ENCODE measurements around the gene SYPL1.

The SYPL1 gene

GRCh38 chr7:106082087-106082854 lies 29.8 kb downstream of the SYPL1 start:
- no peak overlapping the region for H2AFZ ChIP-seq (ENCODE audit: low read depth, low read length)
- no peak for TF ChIP-seq EZH2 (IDR thresholded peaks at IDR 0.05; ENCODE audit: borderline replicate concordance, low read depth, low read length, severe bottlenecking)
- no peak for TF ChIP-seq CTCF (IDR thresholded peaks at IDR 0.05; ENCODE audit: borderline replicate concordance, extremely low read depth, low read length, poor library complexity, severe bottlenecking)
- H3K27me3 ChIP-seq (ENCODE audit: insufficient read depth, low read length, poor library complexity), result no peaks in the 10 kb centered on the region
- H3K9ac ChIP-seq (ENCODE audit: low read depth, low read length), result no peak overlapping the region
- no peak overlapping the region for H3K27ac ChIP-seq (ENCODE audit: low read length)
- ATAC-seq (ENCODE audit: insufficient read depth, low read depth) (no peak), DNase-seq (no peak)
- no peaks in the 10 kb centered on the region for H3K4me1 ChIP-seq (ENCODE audit: insufficient read depth, low read length)
- no peaks in the 10 kb centered on the region for H4K20me1 ChIP-seq (ENCODE audit: insufficient read depth, low read length)
- H3K4me3 ChIP-seq (ENCODE audit: low read depth in 1 of 2, low read length in 2 of 2), result no peak overlapping the region
- no peaks in the 10 kb centered on the region for H3K9me3 ChIP-seq (ENCODE audit: insufficient read depth, low read length, severe bottlenecking)
- H3K4me2 ChIP-seq (ENCODE audit: insufficient read depth, low read length), result no peak overlapping the region
- no peaks in the 10 kb centered on the region for H3K36me3 ChIP-seq (ENCODE audit: insufficient read depth, low read length)
- no peaks in the 10 kb centered on the region for H3K79me2 ChIP-seq (ENCODE audit: insufficient read depth, low read length)

- no peak for TF ChIP-seq EZH2 (IDR thresholded peaks at IDR 0.05; ENCODE audit: borderline replicate concordance, low read depth, low read length, severe bottlenecking)
- H3K27ac ChIP-seq (ENCODE audit: low read length), result no peak overlapping the region
- no peaks in the 10 kb centered on the region for H4K20me1 ChIP-seq (ENCODE audit: insufficient read depth, low read length)
- H3K4me2 ChIP-seq (ENCODE audit: insufficient read depth, low read length), result no peak overlapping the region
- no peak overlapping the region for H3K4me3 ChIP-seq (ENCODE audit: low read depth in 1 of 2, low read length in 2 of 2)
- peaks cover 5% of the 10 kb centered on the region; the same call in 1 of the 2 replicates for H3K4me1 ChIP-seq (ENCODE audit: insufficient read depth, low read length)
- no peaks in the 10 kb centered on the region for H3K79me2 ChIP-seq (ENCODE audit: insufficient read depth, low read length)
- H2AFZ ChIP-seq (ENCODE audit: low read depth, low read length), result no peak overlapping the region
- ATAC-seq (ENCODE audit: insufficient read depth, low read depth) (no peak), DNase-seq (no peak)
- H3K9ac ChIP-seq (ENCODE audit: low read depth, low read length), result no peak overlapping the region
- no peaks in the 10 kb centered on the region for H3K27me3 ChIP-seq (ENCODE audit: insufficient read depth, low read length, poor library complexity)
- no peaks in the 10 kb centered on the region for H3K36me3 ChIP-seq (ENCODE audit: insufficient read depth, low read length)
- H3K9me3 ChIP-seq (ENCODE audit: insufficient read depth, low read length, severe bottlenecking), result no peaks in the 10 kb centered on the region
Measured at GRCh38 chr7:106080300-106080987, 31.7 kb downstream of the SYPL1 start.

- DNase-seq (no peak), ATAC-seq (ENCODE audit: insufficient read depth, low read depth) (no peak)
- Histone ChIP-seq H3K36me3 (ENCODE audit: insufficient read depth, low read length) (no peaks in the 10 kb centered on the region), H3K9ac (ENCODE audit: low read depth, low read length) (no peak overlapping the region), H3K9me3 (ENCODE audit: insufficient read depth, low read length, severe bottlenecking) (no peaks in the 10 kb centered on the region), H3K4me2 (ENCODE audit: insufficient read depth, low read length) (no peak overlapping the region), H3K4me3 (ENCODE audit: low read depth in 1 of 2, low read length in 2 of 2) (no peak overlapping the region), H3K27ac (ENCODE audit: low read length) (no peak overlapping the region), H2AFZ (ENCODE audit: low read depth, low read length) (peak overlapping the region; percentile 22; the same call in 1 of the 2 replicates), H3K79me2 (ENCODE audit: insufficient read depth, low read length) (no peaks in the 10 kb centered on the region), H4K20me1 (ENCODE audit: insufficient read depth, low read length) (no peaks in the 10 kb centered on the region), H3K4me1 (ENCODE audit: insufficient read depth, low read length) (peaks cover 33% of the 10 kb centered on the region), H3K27me3 (ENCODE audit: insufficient read depth, low read length, poor library complexity) (no peaks in the 10 kb centered on the region)
- no peak for TF ChIP-seq EZH2 (IDR thresholded peaks at IDR 0.05; ENCODE audit: borderline replicate concordance, low read depth, low read length, severe bottlenecking)
- TF ChIP-seq CTCF (IDR thresholded peaks at IDR 0.05; ENCODE audit: borderline replicate concordance, extremely low read depth, low read length, poor library complexity, severe bottlenecking), result no peak
Measured at GRCh38 chr7:106076537-106076936, 35.6 kb downstream of the SYPL1 start.

- TF ChIP-seq CTCF (IDR thresholded peaks at IDR 0.05; ENCODE audit: borderline replicate concordance, extremely low read depth, low read length, poor library complexity, severe bottlenecking) (no peak), EZH2 (IDR thresholded peaks at IDR 0.05; ENCODE audit: borderline replicate concordance, low read depth, low read length, severe bottlenecking) (no peak)
- Histone ChIP-seq H3K4me2 (ENCODE audit: insufficient read depth, low read length) (no peak overlapping the region), H3K9ac (ENCODE audit: low read depth, low read length) (no peak overlapping the region), H3K9me3 (ENCODE audit: insufficient read depth, low read length, severe bottlenecking) (no peaks in the 10 kb centered on the region), H3K36me3 (ENCODE audit: insufficient read depth, low read length) (no peaks in the 10 kb centered on the region), H3K79me2 (ENCODE audit: insufficient read depth, low read length) (no peaks in the 10 kb centered on the region), H4K20me1 (ENCODE audit: insufficient read depth, low read length) (no peaks in the 10 kb centered on the region), H3K27ac (ENCODE audit: low read length) (0 out of 2 replicates have a peak overlapping the region, but pooled peaks have one; percentile 12), H3K4me1 (ENCODE audit: insufficient read depth, low read length) (peaks cover 39% of the 10 kb centered on the region), H2AFZ (ENCODE audit: low read depth, low read length) (no peak overlapping the region; the same call in 1 of the 2 replicates), H3K27me3 (ENCODE audit: insufficient read depth, low read length, poor library complexity) (no peaks in the 10 kb centered on the region), H3K4me3 (ENCODE audit: low read depth in 1 of 2, low read length in 2 of 2) (no peak overlapping the region)
- ATAC-seq (ENCODE audit: insufficient read depth, low read depth) (no peak), DNase-seq (no peak)
Measured at GRCh38 chr7:106075937-106076336, 36.2 kb downstream of the SYPL1 start.
